ENCODE results near the gene C9orf152. TPM values are rescaled to one million over a fixed set of nuclear protein-coding genes. Genes with fewer than 3 reads are reported as not detected.

C9orf152 gene
- total RNA-seq, 4 donors from 2014 or later: 0.17 TPM; not detected in 3

- no peaks in the 10 kb centered on the region for H3K4me1 ChIP-seq
- H3K27ac ChIP-seq: no peak overlapping the region
- TF ChIP-seq CTCF (IDR thresholded peaks at IDR 0.05) (no peak), POLR2AphosphoS5 (IDR thresholded peaks at IDR 0.05) (no peak), POLR2A (IDR thresholded peaks at IDR 0.05) (no peak), EP300 (IDR thresholded peaks at IDR 0.05) (no peak)
- 65 to 85% methylated on average over 4 of the region's 4 CpGs for WGBS, 2 donors (ENCODE audit: low coverage in 1 of 2)
- H3K36me3 ChIP-seq: no peaks in the 10 kb centered on the region
- H3K27me3 ChIP-seq: no peaks in the 10 kb centered on the region
- H3K9me3 ChIP-seq: no peaks in the 10 kb centered on the region
- no peak for ATAC-seq
- no peak overlapping the region for H3K4me3 ChIP-seq
Measured at GRCh38 chr9:110179734-110180133, 28.2 kb downstream of the C9orf152 start.

DNA sequence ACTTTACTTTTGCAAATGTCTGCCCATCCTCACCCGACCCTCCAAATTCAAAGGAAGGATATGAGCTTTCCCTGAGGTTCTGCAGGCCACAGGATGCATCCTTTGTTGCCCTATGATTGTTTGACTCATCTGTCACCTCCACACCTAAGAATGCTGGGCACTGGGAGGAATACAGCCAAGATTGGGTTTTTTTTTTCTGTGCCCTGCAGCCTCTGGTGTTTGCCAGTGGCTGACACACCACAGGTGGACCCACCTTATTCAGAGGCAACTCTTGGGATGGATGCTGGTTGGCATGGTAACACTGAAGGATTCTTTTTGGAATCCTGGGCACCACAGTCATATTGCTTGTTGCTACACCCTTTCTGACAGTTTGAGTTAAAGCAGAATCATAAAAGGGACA, 29.7 kb downstream of the C9orf152 start:
- Histone ChIP-seq H3K27ac (no peak overlapping the region), H3K36me3 (no peaks in the 10 kb centered on the region), H3K4me1 (no peaks in the 10 kb centered on the region), H3K4me3 (no peak overlapping the region), H3K9me3 (no peaks in the 10 kb centered on the region), H3K27me3 (no peaks in the 10 kb centered on the region)
- no peak for ATAC-seq
- WGBS, 2 donors (ENCODE audit: low coverage in 1 of 2): no CpG with 5 or more reads among the region's 1 CpG
- TF ChIP-seq POLR2A (IDR thresholded peaks at IDR 0.05): no peak
- TF ChIP-seq EP300 (IDR thresholded peaks at IDR 0.05): no peak
- no peak for TF ChIP-seq POLR2AphosphoS5 (IDR thresholded peaks at IDR 0.05)
- TF ChIP-seq CTCF (IDR thresholded peaks at IDR 0.05): no peak

DNA sequence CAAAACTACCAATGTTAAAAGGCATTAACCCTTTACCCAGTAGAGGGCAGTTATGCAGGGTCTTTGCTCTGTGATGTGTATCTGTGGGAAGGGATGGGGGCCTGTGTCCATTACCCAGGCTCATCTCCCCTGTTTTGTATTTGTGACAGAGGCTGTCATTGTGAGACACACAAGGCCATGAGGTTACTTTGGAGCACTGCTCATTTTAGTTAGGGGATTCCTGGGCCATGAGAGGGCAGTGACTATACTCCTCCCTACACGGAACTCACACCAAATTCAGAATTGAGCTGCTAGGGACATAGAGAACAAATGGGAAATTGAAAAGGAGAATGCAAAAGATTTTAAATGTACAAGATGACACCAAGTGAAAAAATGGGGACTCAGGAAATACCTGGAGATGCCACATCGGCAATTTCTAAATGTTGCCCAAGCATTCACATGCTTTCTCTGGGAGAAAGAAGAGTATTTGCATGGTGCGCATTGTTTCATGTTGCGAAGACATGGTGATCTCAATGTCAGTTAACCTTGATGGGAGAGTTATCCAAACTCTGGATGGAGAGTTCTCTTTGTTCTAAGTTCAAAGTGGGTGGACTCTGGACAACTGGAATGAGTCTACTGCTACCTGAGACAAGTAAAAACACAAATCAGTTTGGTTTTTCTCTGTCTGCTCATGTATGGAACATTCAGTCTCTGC, 32.5 kb downstream of the C9orf152 start:
- ATAC-seq: no peak
- no peak overlapping the region for H3K4me3 ChIP-seq
- peaks cover 0 to 14% of the 10 kb centered on the region in 2 donors for H3K36me3 ChIP-seq
- no peaks in the 10 kb centered on the region for H3K9me3 ChIP-seq
- WGBS, 2 donors (ENCODE audit: low coverage in 1 of 2): 91 to 92% methylated on average over 4 of the region's 4 CpGs
- no peaks in the 10 kb centered on the region for H3K4me1 ChIP-seq
- TF ChIP-seq CTCF (IDR thresholded peaks at IDR 0.05) (no peak), POLR2AphosphoS5 (IDR thresholded peaks at IDR 0.05) (no peak), POLR2A (IDR thresholded peaks at IDR 0.05) (no peak), EP300 (IDR thresholded peaks at IDR 0.05) (no peak)
- H3K27ac ChIP-seq: no peak overlapping the region
- no peaks in the 10 kb centered on the region for H3K27me3 ChIP-seq

DNA sequence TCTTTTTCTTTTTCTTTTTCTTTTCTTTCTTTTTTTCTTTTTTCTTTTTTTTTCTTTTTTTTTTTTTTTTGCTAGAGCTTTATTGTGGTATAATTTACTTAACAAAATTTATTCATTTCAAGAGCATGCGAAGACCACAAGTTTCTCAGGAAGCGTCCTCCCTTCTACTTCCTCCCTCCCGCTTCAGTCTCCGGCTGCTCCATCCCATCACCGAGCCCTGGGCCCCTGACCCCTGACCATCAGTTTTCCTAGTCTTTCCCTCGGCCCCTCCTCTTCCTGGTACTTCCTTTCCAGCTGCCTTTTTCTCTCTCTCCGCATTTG, 34.7 kb downstream of the C9orf152 start:
- no peaks in the 10 kb centered on the region for H3K27me3 ChIP-seq
- TF ChIP-seq POLR2A (IDR thresholded peaks at IDR 0.05) (no peak), EP300 (IDR thresholded peaks at IDR 0.05) (no peak), POLR2AphosphoS5 (IDR thresholded peaks at IDR 0.05) (no peak), CTCF (IDR thresholded peaks at IDR 0.05) (no peak)
- 57 to 59% methylated on average over 6 of the region's 7 CpGs for WGBS, 2 donors (ENCODE audit: low coverage in 1 of 2)

More for the DNA sequence above, 34.7 kb downstream of the C9orf152 start:
- Histone ChIP-seq H3K9me3 (no peaks in the 10 kb centered on the region), H3K4me1 (no peaks in the 10 kb centered on the region), H3K27ac (no peak overlapping the region), H3K36me3 (peaks cover 0 to 30% of the 10 kb centered on the region in 2 donors), H3K4me3 (no peak overlapping the region)
- ATAC-seq: no peak
